Measurements from ENCODE around the gene CDKN2B.
A peak's percentile ranks its signal among the peaks of the same experiment; 100 is the strongest.

CDKN2B gene

DNA sequence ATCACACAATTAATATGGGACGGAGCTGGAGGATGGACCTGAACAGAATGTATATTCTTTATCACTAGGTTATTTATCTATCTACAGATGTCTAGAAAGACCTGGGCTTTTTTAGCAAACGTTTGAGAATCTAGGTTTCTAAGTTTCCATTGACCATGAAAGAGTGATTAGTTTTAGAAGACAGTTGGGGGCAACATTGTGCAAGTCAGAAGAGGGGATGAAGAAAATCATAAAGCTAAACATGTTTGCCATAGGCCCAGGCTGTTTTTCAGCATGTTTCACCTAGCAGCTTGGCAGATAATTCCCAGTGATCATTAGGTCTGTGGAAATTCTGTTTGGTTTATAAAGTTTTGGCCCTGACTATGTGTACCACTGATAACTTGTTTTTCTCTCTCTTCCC, 44.1 kb upstream of the CDKN2B start:
- POLR2A ChIA-PET: no interaction called here
- TF ChIP-seq, protein P1, sequence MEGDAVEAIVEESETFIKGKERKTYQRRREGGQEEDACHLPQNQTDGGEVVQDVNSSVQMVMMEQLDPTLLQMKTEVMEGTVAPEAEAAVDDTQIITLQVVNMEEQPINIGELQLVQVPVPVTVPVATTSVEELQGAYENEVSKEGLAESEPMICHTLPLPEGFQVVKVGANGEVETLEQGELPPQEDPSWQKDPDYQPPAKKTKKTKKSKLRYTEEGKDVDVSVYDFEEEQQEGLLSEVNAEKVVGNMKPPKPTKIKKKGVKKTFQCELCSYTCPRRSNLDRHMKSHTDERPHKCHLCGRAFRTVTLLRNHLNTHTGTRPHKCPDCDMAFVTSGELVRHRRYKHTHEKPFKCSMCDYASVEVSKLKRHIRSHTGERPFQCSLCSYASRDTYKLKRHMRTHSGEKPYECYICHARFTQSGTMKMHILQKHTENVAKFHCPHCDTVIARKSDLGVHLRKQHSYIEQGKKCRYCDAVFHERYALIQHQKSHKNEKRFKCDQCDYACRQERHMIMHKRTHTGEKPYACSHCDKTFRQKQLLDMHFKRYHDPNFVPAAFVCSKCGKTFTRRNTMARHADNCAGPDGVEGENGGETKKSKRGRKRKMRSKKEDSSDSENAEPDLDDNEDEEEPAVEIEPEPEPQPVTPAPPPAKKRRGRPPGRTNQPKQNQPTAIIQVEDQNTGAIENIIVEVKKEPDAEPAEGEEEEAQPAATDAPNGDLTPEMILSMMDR (IDR thresholded peaks at IDR 0.05; ENCODE audit: control extremely low read depth, extremely low read depth, low read depth, missing control alignments): no peak
- DNase-seq (ENCODE audit: extremely low spot score): no peak
- CTCF ChIA-PET: interaction anchor here (1.0 to 2.5 kb wide), 7 partner anchors 13 to 240 kb away, joined by 3 to 17 read pairs (median 5); partner anchors contain the start of gene CDKN2B

DNA sequence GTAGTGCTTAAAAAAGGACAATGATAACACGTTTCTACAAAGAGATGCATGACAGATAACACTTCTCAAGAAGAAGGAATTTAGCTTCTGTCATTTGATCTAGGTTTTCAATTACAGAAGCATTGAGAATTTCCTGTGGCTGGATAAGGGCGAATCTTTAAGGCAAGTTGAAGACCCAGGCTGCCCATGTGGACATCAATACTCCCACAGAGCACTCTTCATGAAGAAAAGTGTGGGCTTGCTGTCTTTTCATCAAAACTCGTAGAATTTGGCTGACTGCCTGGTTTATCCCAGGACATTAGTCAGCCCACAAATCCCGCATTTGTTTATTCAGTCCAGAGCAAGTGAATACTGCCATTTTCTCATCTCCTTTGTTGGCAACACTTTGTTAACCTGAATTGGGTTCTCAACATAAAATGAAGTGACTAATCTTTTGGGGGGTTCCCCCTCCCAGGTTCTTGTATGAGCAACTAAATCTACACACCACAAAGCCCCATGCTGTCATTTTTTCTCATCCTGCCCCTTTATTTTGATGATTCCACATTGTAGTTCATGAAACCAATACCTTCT, 43.4 kb upstream of the CDKN2B start:
- TF ChIP-seq, protein P1 (IDR thresholded peaks at IDR 0.05; ENCODE audit: control extremely low read depth, extremely low read depth, low read depth, missing control alignments): no peak
- DNase-seq (ENCODE audit: extremely low spot score): no peak
- ChIA-PET CTCF (interaction anchor here (1.0 to 2.5 kb wide), 5 partner anchors 13 to 240 kb away, joined by 3 to 17 read pairs (median 3); no protein-coding TSS in a partner anchor), POLR2A (no interaction called here)

DNA sequence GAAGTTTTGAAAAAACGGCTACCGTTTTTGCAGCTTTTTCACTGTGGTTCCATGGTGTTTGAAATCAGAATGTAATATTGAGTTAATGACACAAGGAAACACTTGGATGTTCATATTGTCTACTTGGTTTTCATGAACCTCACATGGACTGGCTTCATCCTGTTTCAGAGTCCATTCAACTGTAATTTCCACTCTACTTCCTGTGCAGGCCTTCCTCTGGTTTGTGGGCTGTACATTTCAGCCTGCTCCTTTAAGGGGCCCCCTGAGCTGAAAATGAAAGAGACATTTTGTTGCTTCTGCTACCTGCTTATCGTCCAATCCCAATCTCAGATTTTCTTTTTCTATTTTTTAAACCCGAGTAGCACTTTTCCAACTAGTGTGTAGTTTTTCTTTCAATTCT, 41.8 kb upstream of the CDKN2B start:
- ChIA-PET CTCF (interaction anchor here (0.7 to 2.6 kb wide), 5 partner anchors 12 to 237 kb away, joined by 3 to 7 read pairs (median 4); partner anchors contain the start of gene CDKN2B), POLR2A (no interaction called here)
- peak; percentile 12 for DNase-seq (ENCODE audit: extremely low spot score)
- TF ChIP-seq, protein P1 (IDR thresholded peaks at IDR 0.05; ENCODE audit: control extremely low read depth, extremely low read depth, low read depth, missing control alignments): no peak

DNA sequence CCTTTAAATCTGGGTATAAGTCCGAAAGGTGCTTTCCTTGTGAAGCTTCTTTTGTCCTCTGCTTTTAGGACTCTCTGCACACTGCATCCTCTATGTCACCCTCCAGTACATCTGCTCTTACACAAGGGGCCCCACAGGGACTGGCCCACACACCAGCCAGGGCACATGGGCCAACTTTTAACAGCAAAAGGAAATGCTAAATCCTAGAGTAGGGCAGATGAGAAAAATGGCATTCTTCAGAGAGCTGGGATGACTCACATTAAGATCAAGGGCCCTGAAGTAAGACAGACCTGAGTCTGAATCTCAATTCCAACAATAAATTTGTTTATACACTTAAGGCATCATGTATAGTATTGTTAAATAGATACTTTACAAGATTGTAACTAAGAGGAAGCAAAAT, 40.3 kb upstream of the CDKN2B start:
- TF ChIP-seq, protein P1 (IDR thresholded peaks at IDR 0.05; ENCODE audit: control extremely low read depth, extremely low read depth, low read depth, missing control alignments): no peak
- POLR2A ChIA-PET: no interaction called here
- DNase-seq (ENCODE audit: extremely low spot score): no peak
- CTCF ChIA-PET: interaction anchor here (0.7 to 2.6 kb wide), 7 partner anchors 10 to 237 kb away, joined by 3 to 6 read pairs (median 3); partner anchors contain the start of gene CDKN2B

DNA sequence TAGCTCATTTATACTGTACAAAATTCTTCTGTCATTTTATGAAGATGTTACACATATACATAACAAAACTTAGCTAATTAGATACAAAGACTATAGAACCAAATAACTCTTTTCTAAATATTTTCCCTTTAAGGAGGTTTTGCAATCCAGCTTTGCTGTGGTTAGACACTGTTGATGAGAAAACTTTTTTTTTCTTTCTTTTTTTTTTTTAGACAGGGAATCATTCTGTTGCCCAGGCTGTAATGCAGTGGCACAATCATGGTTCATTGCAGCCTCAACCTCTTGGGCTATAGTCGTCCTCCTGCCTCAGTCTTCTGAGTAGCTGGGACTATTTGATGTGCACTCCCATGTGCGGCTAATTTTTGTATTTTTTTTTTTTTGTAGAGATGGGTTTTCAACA, 38.5 kb upstream of the CDKN2B start:
- DNase-seq (ENCODE audit: extremely low spot score): no peak
- CTCF ChIA-PET: interaction anchor here (0.8 to 2.8 kb wide), 7 partner anchors 8 to 234 kb away, joined by 3 to 16 read pairs (median 6); partner anchors contain the start of gene CDKN2B
- POLR2A ChIA-PET: no interaction called here
- TF ChIP-seq, protein P1 (IDR thresholded peaks at IDR 0.05; ENCODE audit: control extremely low read depth, extremely low read depth, low read depth, missing control alignments): no peak

DNA sequence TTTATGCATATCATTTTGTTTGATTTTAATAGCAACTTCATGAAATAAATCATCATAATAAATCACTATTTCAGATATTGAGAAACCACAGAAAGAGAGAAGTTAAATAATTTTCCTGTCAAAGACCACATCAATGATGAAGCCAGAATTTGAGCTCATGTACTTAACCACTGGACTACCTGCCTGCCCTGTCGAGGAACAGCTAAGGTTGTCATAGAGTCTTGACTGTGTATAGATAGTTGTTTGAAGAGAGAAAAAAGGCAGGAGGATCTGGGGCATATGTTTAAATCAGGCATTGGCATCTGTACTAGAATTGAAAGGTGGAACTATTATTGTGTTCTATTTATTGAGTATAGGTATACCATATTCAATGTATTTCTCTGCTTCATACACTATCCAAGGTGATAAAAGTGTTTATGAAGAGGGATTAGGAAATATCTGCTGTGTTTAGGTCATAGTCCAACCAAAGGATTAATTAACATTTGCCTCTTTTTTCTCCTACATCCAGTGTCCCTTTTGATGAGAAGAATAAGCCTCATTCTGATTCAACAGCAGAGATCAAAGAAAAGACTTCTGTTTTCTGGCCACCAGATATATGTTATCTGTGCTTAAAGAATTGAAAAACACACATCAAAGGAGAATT, 37.3 kb upstream of the CDKN2B start:
- POLR2A ChIA-PET: no interaction called here
- DNase-seq (ENCODE audit: extremely low spot score): no peak
- CTCF ChIA-PET: interaction anchor here (0.9 to 2.8 kb wide), 5 partner anchors 9 to 38 kb away, joined by 3 to 16 read pairs (median 3); partner anchors contain the start of gene CDKN2B
- TF ChIP-seq, protein P1 (IDR thresholded peaks at IDR 0.05; ENCODE audit: control extremely low read depth, extremely low read depth, low read depth, missing control alignments): no peak

All from GM10248 (cell line).